ENCODE measurements around the gene XXYLT1.

XXYLT1 gene

DNA sequence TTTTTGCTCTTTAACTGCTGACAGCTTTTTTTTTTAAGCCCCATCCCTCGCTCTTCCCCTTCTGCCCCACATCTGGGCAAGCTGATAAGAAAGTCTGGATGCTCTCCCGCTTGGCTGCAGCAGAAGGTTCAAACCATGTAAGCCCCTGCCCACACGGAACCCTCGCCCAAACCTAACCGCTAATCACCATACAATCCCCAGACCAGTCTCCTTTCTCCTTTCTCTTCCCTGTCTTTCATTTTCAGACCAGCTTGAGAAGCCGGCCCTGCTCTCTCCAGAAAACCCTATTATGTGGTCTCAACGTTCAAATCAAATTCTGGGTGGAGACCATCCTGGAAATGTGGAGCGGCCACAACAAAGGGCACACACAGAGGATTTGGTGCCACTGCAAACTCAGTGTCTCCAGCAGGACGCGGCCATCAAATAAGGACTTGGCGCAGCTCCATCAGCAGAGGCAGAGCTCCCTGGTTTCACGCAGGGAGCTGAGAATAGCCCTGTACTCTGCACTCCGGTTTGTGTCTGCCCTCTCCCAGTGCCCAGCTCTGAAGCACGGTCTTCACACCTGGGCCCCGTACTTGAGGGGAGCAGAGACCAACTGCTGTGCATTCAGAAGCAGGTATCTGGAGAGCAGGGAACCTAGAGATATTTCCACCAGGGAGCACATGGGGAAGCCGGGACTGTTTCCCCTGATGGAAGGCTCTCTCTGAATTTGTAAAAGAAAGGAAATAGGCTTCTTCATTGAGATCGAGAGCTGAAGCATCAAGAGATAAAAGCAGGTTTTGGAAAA, 92.6 kb downstream of the XXYLT1 start:
- no peak overlapping the region for H3K4me3 ChIP-seq (ENCODE audit: low read depth, low read length)
- no peak for DNase-seq (ENCODE audit: low read depth)

DNA sequence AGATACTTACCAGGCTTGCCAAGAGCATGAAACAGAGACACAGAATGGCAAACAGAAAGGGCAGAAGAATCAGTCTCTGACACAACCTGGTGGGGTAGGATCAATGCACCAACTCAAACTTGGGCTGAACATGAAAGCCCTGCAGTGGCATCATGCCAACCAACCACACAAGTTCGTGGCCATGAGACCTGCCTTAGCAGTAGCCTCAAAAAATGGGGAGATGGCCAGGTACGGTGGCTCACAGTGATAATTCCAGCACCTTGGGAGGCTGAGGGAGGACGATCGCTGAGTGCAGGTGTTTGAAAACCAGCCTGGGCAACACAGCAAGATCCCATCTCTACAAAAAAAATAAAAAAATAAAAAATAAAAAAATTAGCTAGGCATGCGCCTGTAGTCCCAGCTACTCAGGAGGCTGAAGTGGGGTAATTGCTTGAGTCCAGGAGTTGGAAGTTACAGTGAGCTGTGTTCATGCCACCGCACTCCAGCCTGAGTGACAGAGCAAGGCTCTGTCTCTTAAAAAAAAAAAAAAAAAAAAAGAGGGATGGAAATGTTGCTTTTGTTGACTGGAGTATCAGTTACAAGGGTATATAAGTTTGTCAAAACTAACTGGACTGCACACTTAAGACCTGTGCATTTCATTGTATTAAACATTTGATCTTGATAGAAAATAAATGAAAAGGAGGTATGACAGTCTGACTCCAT, 93.4 kb downstream of the XXYLT1 start:
- DNase-seq (ENCODE audit: low read depth) = no peak
- no peak overlapping the region for H3K4me3 ChIP-seq (ENCODE audit: low read depth, low read length)

DNA sequence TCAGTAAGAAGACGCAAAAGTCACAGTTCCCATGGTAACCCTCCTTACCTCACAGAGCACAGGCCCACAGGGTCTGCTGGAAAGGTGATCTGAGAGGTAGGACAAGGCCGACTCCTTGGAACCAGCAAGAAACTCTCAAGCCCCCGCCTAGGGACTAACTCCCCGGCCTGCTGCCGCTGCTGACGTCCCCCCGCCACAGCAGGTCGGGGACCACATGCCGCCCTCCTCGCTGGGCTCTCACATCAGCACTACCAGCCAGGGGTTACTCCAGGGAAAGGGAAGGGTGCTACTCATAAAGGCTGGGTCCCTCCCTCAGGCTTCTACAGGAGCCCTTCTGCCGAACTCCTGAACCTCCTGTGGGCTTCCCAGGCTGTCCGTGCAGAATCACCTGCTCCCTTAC, 94.2 kb downstream of the XXYLT1 start:
- no peak for DNase-seq (ENCODE audit: low read depth)
- H3K4me3 ChIP-seq (ENCODE audit: low read depth, low read length) = no peak overlapping the region

DNA sequence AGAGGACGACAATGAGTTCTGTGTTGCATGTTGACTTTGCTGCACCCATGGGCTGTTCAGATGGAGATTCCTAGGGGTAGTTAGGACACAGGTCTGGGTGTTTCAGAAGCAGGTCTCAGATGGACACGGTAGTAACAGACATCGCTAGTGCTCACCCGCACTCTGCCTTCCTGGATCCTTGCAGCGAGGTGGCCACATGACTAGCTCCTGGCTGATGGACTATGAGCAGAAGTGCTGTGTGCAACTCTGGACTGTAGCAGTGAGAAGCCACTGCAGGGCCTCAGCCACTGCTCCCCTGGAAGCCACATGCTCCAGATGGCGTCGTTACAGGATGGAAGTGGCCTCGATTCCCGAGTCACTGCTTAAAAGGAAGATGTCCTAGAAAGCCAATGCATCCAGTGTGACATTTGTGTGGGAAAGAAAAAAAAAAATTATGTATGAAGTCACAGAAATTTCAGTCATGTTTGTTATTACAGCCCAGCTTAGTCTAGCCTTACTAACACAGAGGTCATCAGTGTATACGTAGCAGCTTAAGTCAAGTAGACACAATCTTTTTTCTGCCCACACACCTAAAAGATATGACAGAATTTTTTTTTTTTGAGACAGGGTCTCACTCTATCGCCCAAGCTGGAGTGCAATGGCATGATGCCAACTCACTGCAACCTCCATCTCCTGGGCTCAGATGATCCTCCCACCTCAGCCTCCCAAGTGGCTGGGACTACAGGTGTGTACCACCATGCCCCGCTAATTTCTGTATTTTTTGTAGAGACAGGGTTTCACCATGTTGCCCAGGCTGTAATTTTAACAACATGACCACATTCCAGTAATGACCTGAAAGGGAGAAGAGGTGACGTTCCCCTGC, 95.3 kb downstream of the XXYLT1 start:
- no peak overlapping the region for H3K4me3 ChIP-seq (ENCODE audit: low read depth, low read length)
- DNase-seq (ENCODE audit: low read depth) = no peak

DNA sequence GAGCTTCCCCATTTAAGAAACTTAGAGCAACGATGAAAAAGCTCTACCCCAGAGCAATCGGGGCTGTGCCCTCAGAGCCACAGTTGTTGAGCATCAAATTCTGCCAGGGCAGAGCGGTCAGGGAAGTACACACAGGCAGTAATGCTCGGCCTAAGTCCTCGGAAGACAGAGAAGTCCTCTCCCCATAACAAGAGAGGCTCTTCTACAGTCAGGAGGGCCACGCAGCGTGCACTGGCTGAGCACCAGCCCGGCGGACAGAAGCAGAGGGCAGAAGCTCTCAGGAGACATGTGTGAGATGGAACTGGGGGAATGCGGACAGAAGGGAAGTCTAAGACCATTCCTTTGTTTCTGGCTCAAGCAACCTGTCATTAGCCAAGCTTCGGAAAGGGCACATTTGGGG, 95.9 kb downstream of the XXYLT1 start:
- H3K4me3 ChIP-seq (ENCODE audit: low read depth, low read length) = no peak overlapping the region
- no peak for DNase-seq (ENCODE audit: low read depth)

DNA sequence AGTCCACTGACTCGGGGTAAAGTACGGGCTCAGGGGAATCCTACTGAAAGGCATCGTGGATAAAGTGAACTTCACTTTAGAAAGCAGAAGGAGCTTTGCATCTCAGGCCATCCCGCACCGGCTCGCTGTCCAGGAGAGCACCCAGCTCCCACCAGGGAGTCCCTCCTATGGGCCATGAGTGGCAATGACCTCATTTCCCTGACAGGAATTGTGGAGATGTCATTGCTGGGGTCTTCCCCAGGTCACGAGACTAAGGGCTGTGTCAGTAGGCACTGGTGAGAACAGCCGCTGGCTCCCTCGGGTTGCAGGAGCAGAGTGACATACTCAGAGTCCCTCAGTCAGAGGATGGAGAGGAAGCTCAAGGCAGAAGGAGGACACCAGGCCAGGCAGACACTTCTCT, 97.3 kb downstream of the XXYLT1 start:
- no peak overlapping the region for H3K4me3 ChIP-seq (ENCODE audit: low read depth, low read length)
- no peak for DNase-seq (ENCODE audit: low read depth)

DNA sequence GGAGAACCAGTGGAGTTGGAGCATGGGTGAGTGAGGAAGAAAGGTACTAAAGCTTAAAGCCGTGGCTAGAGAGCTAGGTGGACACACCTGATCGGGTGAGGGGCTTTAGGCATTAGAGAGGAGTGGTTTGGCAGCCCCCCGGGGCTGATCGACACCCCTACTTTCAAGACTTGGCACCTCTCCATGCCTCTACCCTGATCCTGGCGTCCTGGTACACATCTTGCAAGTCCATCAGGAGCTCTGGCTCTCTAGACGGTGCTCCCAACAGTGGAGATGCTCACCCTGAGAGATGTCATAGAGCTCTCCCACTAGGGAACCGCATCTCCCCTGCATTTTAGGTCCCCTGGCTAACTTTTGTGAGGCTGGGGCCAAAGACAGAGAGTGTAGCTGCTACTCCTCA, 98.1 kb downstream of the XXYLT1 start:
- H3K4me3 ChIP-seq (ENCODE audit: low read depth, low read length) = no peak overlapping the region
- DNase-seq (ENCODE audit: low read depth) = no peak

DNA sequence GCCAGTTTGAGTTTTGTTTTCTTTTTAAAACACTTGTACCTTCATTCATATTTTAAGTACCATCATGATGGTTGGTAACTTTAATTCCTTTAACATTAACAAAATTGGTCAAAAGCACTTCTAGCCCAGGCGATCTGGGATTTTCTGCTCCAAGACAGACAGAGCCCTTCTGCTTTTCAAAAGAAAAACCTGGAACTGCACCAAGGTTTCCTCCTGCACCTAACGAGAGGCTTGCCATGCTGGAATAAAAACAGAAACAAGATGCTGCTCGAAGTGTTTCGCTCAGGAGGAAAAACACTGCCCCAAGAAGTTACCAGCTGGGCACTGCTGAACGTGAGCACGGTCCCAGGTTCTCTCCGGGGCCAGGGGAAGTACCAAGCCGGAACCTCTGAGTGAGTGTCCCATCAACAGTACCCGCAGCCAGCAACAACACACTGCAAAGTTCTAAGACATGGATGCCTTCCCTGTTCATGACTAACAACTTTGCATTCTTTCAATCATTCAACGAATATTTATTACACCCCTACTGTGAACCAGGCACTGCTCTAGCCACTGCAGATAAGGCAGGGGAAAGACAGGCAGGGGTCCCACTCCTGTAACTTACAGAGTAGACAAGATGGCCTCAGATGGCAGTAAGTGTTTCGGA, 98.8 kb downstream of the XXYLT1 start:
- DNase-seq (ENCODE audit: low read depth) = no peak
- no peak overlapping the region for H3K4me3 ChIP-seq (ENCODE audit: low read depth, low read length)

DNA sequence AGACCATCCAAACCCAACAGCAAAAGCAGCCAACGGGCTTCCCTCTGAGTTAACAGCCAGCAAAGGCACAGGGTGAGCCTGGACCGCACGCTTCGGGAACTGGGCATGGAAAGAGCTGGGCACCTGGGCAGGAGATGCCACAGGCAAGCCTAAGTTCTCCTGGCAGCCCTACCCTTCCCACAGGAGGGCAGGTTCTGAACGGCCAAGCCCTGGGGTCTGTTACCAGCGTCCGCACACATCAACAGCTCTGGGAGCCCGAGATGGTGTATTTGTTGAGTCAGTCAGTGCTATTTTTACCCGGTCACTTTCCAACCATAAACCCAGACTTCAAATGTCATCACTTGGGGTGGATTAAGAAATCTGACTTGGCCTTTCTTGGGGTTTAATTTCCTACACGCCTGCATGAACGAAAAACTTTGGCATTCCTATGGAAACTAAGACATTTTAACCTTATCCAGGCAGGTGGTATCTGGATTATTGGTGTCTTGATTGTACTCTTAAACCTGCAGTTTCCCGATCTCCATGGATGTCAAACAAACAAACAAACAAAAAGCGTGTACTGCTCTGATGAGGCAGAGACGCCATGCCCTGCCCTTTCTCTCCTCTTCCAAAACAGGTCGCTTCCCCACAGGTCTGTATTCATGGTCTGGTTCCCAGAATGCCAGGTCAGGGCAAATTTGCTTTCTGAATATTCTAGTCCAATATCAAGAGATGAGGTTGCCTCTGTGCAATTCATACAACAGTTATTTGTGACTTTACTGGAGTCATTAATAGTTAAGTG, 99.7 kb downstream of the XXYLT1 start:
- DNase-seq (ENCODE audit: low read depth) = no peak
- H3K4me3 ChIP-seq (ENCODE audit: low read depth, low read length) = no peak overlapping the region

DNA sequence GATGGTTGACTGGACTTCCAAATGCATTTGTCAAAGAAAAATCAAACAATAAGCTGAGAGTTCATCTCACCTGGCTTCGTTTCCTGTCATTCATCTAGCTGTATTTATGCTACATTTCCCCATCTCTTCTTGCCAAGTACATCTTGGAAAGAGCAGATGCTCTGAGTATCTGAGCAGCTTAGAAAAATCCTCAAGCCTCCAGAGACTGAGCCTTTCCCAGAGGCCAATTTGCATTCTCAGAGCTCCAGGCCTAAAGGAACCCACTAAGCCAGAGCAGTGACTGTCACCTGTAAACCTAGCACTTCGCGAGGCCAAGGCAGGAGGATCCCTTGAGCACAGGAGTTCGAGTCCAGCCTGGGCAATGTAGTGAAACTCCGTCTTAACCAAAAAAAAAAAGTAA, 100.5 kb downstream of the XXYLT1 start:
- no peak for DNase-seq (ENCODE audit: low read depth)

DNA sequence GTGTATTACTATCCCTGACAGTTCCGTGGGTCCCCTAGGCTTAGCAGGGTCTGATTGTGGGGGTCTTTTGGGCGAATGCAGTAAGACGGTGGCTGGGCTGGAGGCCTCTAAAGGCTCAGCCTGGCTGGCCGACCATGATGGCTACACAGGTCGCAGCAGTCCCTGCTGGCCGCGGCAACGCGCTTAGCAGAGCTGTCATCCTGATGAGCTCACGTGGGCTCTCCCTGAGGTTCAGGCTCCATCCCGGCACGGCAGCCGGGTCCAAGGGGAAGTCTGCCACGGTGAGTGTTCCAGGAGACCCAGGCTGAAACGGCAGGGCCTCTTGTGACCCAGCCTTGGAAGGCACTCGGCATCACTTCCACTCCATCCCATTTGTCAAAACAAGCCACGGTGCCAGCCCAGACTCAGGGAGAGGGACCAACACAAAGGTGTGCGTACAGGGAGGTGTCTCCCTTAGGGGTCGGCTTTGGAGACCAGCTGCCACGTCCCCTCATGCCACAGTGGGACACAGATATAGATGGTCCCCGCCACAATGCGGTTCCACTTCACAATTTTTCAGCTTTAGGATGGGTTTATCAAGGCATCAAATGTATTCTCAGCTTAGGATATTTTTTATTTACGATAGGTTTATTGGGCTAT, 101.8 kb downstream of the XXYLT1 start:
- DNase-seq (ENCODE audit: low read depth) = no peak
- no peak overlapping the region for H3K4me3 ChIP-seq (ENCODE audit: low read depth, low read length)

More for the DNA sequence above, 100.5 kb downstream of the XXYLT1 start:
- H3K4me3 ChIP-seq (ENCODE audit: low read depth, low read length) = no peak overlapping the region

DNA sequence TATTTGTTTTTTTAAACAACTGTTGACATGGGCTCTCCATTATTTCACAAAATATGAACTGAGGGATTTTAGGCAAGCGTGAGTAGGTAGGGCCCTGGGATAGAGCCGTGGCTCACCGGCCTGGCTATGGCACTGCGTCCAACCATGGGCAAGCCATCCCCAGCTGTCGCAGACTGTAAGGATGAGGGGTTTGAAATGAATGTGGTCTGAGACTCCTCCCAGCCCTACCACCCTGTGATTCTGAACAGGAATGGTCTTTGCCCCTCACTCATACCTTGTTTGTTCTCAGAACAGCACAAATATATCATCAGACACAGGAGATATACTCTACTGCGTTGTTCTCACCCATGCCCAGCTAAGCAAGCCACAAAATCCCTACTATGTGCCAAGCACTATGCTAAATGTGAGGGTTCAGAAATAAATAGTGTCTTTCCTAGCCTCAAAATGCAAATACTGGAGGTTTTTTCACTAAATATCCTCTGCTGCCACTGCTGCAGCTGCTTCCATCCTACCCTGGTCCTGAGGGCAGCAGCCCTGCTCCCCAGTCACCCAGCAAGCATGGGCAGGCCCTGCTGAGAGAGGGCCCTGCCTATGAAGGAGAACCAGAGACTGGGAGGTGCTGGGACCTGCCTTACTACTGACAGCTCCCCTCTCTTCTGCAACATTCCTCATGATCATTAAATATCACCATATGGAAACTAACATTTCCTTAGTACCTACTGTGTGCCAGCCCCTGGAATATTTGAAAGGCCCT, 102.8 kb downstream of the XXYLT1 start:
- DNase-seq (ENCODE audit: low read depth) = no peak
- H3K4me3 ChIP-seq (ENCODE audit: low read depth, low read length) = no peak overlapping the region

DNA sequence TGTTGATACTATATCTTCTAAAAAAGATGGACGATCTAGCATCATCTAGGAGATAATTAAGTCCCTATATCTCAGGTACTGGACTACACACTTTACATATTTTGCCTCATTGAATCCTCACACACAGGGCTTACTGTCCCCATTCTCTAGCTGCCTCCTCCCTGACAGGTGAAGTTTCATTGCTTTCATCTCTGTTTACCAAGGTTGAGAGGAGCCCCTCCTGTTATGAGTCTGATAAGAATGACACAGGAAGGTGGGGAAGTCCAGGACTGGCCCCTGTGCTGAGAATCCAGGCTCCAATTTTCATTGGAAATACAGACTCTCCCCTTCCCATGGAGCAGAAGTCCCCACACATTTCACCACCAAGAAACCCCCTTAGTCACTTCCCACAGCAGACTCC, 105.2 kb downstream of the XXYLT1 start:
- no peak for DNase-seq (ENCODE audit: low read depth)
- no peak overlapping the region for H3K4me3 ChIP-seq (ENCODE audit: low read depth, low read length)

DNA sequence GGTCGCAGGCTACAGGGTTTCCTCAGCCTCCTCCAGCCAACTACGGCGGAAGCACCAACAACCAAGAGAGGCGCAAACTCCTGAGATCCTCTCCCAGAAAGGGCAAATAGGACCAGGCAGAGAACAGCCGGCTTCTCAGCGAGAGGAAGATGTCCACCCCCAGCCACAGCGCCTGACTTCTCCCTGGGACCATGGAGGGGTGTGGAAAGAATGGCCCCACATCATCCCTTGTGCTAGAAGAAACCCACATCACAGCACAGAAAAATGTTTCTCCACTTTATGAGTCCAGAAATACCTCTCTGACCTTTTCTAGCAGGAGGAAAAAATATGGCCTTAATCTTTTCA, 105.7 kb downstream of the XXYLT1 start:
- H3K4me3 ChIP-seq (ENCODE audit: low read depth, low read length) = no peak overlapping the region
- DNase-seq (ENCODE audit: low read depth) = no peak

DNA sequence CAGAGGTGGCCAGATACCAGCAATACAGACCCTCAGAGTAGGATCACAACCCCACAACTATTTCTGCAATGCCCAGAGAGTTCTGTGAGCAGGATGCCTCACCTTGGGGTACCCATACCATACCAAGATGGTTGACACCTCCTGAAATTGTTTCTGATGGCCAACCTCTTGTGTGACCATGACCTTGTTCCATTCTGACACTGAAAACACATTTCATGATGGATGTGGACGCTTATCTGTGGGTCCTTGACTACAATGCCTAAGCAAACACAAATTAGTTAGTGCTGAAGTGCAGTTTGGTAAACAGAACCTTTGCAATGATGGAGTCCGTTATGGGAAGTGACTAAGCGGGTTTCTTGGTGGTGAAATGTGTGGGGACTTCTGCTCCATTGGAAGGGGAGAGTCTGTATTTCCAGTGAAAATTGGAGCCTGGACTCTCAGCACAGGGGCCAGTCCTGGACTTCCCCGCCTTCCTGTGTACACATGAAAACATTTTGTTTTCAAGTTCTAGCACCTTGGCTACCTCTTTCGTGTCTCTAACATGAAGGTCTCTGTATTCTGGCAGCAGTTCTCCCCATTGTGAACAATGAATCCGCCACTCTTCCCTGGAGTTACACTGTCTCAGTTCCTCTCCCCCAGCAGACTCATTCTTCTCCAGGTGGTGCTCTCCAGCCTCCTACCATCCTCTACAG, 106.2 kb downstream of the XXYLT1 start:
- H3K4me3 ChIP-seq (ENCODE audit: low read depth, low read length) = no peak overlapping the region
- no peak for DNase-seq (ENCODE audit: low read depth)

DNA sequence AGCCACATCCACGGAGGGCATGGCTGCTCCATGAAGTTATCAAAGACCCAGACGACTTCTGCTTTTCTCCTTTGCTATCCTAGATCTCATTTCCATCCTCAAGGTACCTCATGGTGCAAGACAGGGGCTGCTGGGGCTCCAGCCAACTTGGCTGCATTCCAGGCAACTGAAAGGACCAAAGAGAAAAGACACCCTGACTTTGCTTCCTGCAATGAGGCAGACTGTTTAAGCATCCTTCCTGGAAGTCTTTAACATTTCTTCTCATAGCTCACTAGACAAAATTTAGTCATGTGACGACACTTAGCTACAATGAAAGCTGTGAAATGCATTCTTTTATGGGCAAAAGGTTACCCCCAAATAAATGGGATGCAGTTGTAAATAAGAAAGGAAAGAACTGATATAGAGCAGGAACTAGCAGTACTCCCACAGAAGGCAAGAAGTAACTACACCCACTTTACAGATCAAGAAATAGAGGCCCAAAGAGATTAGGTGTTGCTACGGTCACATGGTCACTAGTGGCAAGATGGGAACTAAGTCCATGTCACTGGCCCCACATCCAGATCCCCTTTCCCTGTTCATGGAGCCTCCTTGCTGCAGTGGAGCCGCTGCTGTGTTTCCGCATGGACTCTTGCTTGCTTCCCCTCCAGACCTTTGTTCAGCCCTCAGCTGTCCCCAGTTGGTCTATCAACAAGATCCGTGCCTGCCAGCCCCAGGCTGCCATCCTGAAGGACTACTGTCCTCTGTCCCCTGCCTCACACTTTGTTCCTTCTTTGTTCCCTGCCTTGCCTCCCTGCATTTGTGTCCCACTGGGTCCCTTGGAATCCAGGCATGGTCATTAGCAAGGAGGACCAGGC, 107.0 kb downstream of the XXYLT1 start:
- H3K4me3 ChIP-seq (ENCODE audit: low read depth, low read length) = no peak overlapping the region
- DNase-seq (ENCODE audit: low read depth) = no peak

DNA sequence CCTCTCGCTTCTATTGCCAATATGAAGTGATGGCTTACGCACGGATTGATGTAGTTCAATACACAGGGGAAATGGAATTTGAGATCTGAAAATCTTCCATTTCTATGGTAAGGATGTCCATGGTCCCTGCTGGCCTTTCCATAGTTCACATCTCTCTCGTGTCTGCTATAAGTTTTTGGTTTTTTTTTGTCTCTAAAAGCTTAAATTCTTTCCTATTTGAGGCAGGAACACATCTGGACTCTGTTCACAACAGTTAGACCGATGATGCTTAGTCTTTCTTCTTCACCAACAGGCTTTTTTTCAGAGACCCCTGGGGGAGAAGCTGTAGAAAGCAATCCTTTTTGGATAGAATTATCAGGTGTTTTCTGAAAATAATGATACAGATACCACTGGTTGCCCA, 108.1 kb downstream of the XXYLT1 start:
- no peak for DNase-seq (ENCODE audit: low read depth)
- no peak overlapping the region for H3K4me3 ChIP-seq (ENCODE audit: low read depth, low read length)
